GF-D8 (cell line): ENCODE measurements around the gene GOLIM4.
A peak's percentile ranks its signal among the peaks of the same experiment; 100 is the strongest.
"Not testable (repeated sequence)": the region's sequence is repeated elsewhere in the genome, so short reads cannot be mapped to it uniquely, and the experiment has no call there.

Experiments used
- DNase-seq: peaks from one replicate; lab custom pipeline; 2025; lab: John Stamatoyannopoulos, UW

Gene GOLIM4

GRCh38 chr3:168095611-168096209 is at the start of gene GOLIM4:
Gene GOLIM4 (minus strand): TSS chr3:168095924. CDS start chr3:168095285, 639 bp downstream.
- peak; percentile 94 for DNase-seq

- DNase-seq: peak; percentile 32
Observed at GRCh38 chr3:168141405-168141998, 45.8 kb upstream of the GOLIM4 start.

- DNase-seq: no peak
Observed at GRCh38 chr3:168139947-168140346, 44.2 kb upstream of the GOLIM4 start.

- DNase-seq: no peak
Observed at GRCh38 chr3:168138421-168138820, 42.7 kb upstream of the GOLIM4 start.

GRCh38 chr3:168134931-168135330 is 39.2 kb upstream of the GOLIM4 start:
- DNase-seq: no peak

GRCh38 chr3:168130250-168130649 is 34.5 kb upstream of the GOLIM4 start:
- DNase-seq: not testable (repeated sequence)

GRCh38 chr3:168128463-168128862 is 32.7 kb upstream of the GOLIM4 start:
- not testable (repeated sequence) for DNase-seq

- no peak for DNase-seq
Observed at GRCh38 chr3:168127466-168127865, 31.7 kb upstream of the GOLIM4 start.

- DNase-seq: no peak
Observed at GRCh38 chr3:168124791-168125190, 29.1 kb upstream of the GOLIM4 start.

- DNase-seq: no peak
Observed at GRCh38 chr3:168124291-168124690, 28.6 kb upstream of the GOLIM4 start.

GRCh38 chr3:168123201-168124176 is 27.8 kb upstream of the GOLIM4 start:
- no peak for DNase-seq

- no peak for DNase-seq
Observed at GRCh38 chr3:168121184-168122017, 25.7 kb upstream of the GOLIM4 start.

- no peak for DNase-seq
Observed at GRCh38 chr3:168117853-168118313, 22.2 kb upstream of the GOLIM4 start.

- DNase-seq: no peak
Observed at GRCh38 chr3:168117059-168117458, 21.3 kb upstream of the GOLIM4 start.

- DNase-seq: no peak
Observed at GRCh38 chr3:168116279-168116678, 20.6 kb upstream of the GOLIM4 start.

GRCh38 chr3:168113848-168114247 is 18.1 kb upstream of the GOLIM4 start:
- no peak for DNase-seq

GRCh38 chr3:168112894-168113293 is 17.2 kb upstream of the GOLIM4 start:
- DNase-seq: no peak

- DNase-seq: no peak
Observed at GRCh38 chr3:168104361-168104760, 8.6 kb upstream of the GOLIM4 start.

GRCh38 chr3:168102735-168103410 is 7.1 kb upstream of the GOLIM4 start:
- no peak for DNase-seq

- no peak for DNase-seq
Observed at GRCh38 chr3:168100777-168101492, 5.2 kb upstream of the GOLIM4 start.

GRCh38 chr3:168097381-168097780 is 1.7 kb upstream of the GOLIM4 start:
- DNase-seq: no peak
